Measurements from ENCODE around the gene FGD2. TPM values are rescaled to one million over a fixed set of nuclear protein-coding genes. Genes with fewer than 3 reads are reported as not detected.
"Not testable (repeated sequence)": the region's sequence is repeated elsewhere in the genome, so short reads cannot be mapped to it uniquely, and the experiment has no call there.

Gene FGD2
- total RNA-seq, 1 experiment from 2014 or later: 0.33 TPM

DNA sequence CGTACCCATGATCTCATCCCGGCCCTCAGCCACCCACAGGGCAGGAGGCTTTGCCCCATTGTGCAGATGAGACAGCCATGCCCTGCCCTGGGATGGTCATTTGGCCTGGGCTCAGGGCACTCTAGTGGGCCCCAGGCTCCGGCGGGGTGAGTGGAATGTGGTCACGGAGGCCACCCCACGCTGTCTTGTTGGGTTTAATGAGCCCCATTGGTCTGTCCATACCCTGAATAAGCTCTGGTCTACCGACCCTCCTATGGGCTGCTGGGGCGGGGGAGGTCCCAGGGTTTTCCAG lies 50.6 kb downstream of the FGD2 start:
- DNase-seq: no peak
- H3K9me3 ChIP-seq: no peaks in the 10 kb centered on the region
- H3K27me3 ChIP-seq: no peaks in the 10 kb centered on the region
- H3K4me3 ChIP-seq: no peak overlapping the region
- no peaks in the 10 kb centered on the region for H3K36me3 ChIP-seq

DNA sequence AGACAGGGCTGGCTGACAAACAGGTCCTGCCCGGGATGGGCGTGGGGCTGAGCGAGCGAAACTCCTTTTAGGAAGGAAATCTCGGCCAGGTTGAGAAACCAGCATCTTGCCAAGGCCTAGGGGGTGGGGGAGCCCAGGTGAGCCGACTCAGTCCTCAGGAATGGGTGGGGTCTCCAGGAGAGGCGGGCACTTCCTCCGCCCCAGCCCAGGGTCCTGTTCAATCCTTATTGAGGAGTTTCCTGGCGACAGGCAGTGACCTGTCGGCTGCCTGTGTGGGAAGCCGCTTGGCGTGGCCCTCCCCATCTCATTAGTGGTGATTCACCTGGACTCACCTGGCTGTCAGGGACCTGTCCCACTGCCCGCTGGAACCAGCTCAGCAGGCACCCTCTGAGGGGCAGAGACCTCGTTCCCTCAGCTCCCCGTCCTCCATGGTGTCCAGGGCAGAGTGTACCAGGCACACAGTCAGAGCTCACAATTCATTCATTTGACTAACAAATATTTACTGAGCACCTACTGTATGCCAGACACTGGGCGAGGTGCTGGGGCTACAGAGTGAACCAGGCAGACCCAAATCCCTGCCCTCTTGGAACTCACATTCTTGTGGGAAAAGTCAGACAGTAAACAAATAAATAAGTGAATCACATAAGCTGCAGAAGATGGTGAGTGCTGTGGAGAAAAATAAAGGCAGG lies 51.1 kb downstream of the FGD2 start:
- H3K4me3 ChIP-seq: no peak overlapping the region
- H3K27me3 ChIP-seq: no peaks in the 10 kb centered on the region
- peak; percentile 49 for DNase-seq

DNA sequence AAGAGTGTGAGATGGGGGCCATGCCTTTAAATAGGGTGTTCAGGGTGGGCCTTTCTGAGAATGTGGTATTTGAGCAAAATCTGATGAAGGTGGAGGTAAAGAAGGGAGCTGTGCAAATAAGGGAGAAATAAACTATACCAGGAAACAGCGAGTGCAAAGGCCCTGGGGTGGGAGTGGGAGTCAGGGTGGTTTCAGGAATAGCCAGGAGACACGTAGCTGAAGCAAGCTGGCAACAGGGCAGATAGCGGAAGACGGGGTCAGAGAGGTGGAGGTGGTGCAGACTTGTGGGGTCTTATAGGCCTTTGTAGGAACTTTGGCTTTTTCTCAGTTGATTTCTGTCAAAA lies 51.6 kb downstream of the FGD2 start:
- Histone ChIP-seq H3K4me3 (no peak overlapping the region), H3K27me3 (no peaks in the 10 kb centered on the region), H3K9me3 (no peaks in the 10 kb centered on the region), H3K36me3 (no peaks in the 10 kb centered on the region)
- DNase-seq: no peak

More for the DNA sequence above, 51.1 kb downstream of the FGD2 start:
- H3K9me3 ChIP-seq: no peaks in the 10 kb centered on the region
- H3K36me3 ChIP-seq: no peaks in the 10 kb centered on the region

DNA sequence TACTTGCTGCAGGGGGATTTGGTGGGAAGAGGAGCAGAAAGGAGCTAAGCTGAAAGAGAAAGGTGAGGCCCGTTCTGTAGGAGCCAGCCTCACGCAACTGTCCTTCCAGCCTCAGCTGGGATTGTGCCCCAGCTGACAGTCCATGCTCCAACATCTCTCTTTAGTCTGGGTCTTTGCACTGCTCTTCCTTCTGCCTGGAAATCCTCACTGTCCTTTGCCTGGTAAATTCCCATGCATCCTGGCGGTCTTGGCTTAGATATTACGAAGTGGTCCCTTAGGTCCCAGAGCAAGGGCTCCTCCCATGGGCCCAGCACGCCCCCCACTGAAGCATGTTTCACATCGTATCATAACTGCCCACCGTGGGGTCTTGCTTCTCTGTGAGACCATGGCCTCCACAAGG lies 52.2 kb downstream of the FGD2 start:
- no peaks in the 10 kb centered on the region for H3K9me3 ChIP-seq
- H3K27me3 ChIP-seq: no peaks in the 10 kb centered on the region
- no peaks in the 10 kb centered on the region for H3K36me3 ChIP-seq
- no peak for DNase-seq
- H3K4me3 ChIP-seq: no peak overlapping the region

DNA sequence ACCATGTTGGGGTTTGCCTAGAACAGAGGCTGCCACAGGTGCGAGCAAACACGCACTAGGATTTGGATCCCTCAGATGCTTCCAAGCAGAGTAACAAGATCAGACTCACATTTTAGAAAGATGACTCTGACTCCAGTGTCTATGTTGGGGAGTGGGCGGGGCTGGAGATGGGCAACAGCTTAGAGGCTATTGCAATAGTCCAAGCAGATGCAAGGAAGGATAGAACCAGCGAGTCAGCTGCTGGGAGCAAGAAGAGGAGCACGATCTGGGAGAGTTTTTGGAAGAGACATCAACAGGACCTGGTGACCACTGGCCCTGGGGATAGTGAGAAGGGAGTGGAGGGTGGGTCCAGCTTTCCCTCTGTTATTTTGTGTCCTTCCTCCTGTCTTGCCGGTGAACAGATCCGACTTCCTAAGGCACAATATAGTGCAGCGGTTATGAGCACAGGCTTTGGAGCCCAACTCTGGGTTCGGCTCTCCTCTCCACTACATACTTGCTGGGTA lies 52.7 kb downstream of the FGD2 start:
- peak; percentile 81 for DNase-seq
- Histone ChIP-seq H3K36me3 (no peaks in the 10 kb centered on the region), H3K4me3 (no peak overlapping the region), H3K9me3 (no peaks in the 10 kb centered on the region), H3K27me3 (no peaks in the 10 kb centered on the region)

DNA sequence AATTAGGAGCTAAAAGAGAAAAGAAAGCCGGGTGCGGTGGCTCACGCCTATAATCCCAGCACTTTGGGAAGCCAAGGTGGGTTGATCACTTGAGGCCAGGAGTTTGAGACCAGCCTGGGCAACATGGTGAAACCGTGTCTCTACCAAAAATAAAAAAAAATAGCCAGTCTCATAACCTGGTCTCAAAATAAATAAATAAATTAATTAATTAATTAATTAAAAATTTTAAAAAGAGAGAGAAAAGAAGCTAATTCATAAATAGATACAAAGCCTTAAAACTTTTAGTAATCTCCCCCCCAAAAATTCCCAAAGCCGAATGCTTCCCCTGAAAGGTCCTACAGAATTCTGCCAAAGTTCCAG lies 53.5 kb downstream of the FGD2 start:
- DNase-seq: not testable (repeated sequence)

DNA sequence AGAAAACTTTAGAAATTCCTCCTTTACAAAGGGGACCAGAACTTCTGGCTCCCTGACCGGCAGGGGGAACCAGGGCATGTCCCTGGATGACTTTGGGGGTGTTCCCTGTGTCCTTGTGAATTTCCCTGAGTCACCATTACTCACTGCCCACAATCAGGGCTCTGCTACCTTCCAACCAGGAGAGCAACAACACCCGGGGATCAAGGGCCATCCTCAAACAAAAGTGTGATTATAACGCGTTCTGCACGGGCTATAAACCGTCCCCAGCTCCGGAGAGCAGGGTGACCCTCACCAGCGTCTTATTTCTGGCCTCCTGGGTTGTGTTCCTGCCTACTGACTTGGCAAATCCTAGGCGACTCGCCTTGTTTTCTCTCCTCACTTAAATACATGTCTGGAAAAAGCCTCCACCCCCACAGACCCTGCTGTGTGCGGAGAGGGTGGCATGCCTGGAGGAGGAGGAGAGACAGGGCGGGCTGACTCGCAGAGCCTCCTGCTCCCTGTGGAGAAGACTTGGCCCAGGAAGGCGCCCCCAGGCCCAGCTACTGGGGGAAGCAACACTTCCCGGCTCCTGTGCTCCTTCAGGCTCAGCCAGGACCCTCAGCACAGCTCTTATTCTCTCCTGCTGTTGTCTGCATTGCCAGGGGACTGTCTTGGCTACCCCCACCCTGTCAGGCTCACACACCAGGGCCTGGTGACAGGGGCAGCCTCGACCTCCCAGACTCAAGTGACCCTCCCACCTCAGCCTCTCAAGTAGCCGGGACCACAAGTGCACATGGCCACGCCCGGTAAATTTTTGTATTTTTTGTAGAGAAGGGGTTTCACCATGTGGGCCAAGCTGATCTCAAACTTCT lies 54.1 kb downstream of the FGD2 start:
- Histone ChIP-seq H3K27me3 (no peaks in the 10 kb centered on the region), H3K9me3 (no peaks in the 10 kb centered on the region), H3K36me3 (no peaks in the 10 kb centered on the region), H3K4me3 (peak overlapping the region; percentile 15)
- peak; percentile 94 for DNase-seq

More for the DNA sequence above, 53.5 kb downstream of the FGD2 start:
- H3K36me3 ChIP-seq, H3K9me3 ChIP-seq, H3K4me3 ChIP-seq, H3K27me3 ChIP-seq: not testable (repeated sequence)

DNA sequence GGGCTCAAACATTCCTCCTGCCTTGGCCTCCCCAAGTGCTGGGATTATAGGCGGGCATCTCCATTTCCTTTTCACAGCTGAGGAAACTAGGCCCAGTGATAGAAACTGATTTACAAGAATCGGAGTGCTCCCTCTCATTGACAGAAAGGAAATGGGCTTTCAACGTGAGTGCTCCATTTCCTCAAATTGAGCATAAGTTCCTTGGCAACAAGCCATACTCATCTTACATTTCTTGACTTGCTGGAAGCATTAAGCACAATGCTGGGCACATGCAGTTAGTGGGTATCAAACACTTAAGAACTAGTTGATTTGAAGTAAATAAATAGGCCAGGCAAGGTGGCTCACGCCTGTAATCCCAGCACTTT lies 54.7 kb downstream of the FGD2 start:
- Histone ChIP-seq H3K4me3 (no peak overlapping the region), H3K9me3 (no peaks in the 10 kb centered on the region), H3K36me3 (no peaks in the 10 kb centered on the region), H3K27me3 (no peaks in the 10 kb centered on the region)
- DNase-seq: no peak

DNA sequence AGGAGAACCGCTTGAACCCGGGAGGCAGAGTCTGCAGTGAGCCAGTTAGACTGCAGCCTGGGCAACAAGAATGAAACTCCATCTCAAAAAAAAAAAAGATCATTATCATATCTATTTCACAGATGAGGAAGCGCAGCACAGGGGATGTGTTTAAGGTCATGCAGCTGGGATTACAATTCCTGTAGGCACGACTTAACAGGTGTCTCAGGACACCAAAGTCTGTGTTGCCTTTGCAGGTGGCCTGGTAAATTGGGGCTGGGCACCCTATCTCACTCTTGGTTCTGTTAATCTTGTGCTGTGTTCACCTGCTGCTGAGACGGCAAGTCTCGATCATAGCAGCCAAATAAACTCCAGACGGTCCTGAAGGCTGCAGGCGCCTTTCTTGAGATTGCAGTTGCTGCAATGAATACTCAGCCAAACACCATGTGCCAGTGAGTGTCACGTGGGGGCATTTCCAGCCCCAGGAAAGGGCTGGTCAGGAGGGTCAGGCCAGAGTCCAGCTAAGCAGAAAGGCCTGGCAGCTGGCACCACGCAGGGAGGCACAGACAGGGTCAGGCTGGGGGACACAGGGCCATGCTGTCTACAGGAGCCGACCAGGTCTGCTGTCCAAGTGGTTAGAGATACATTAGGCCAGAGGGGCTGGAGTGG lies 55.8 kb downstream of the FGD2 start:
- Histone ChIP-seq H3K27me3 (no peaks in the 10 kb centered on the region), H3K36me3 (no peaks in the 10 kb centered on the region), H3K9me3 (no peaks in the 10 kb centered on the region), H3K4me3 (no peak overlapping the region)
- DNase-seq: no peak

DNA sequence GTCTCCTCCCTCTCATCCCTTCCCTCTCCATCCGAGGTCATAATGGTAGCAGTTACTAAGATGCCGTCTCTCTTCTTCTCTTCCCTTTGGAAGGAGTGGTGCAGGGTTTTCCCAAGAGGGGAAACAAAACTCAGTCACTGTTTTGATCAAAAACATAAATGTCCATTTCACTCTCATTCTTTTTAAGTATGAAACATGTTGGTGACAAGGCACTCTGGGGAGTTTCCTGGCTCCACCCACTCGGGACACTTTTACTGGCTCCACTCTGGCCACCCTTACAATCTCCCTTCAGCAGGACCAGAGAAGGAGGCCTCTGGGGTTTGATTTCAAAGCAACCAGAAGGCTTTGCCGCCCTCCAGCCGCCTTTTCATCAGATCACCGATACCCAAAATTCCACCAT lies 57.0 kb downstream of the FGD2 start:
- no peaks in the 10 kb centered on the region for H3K27me3 ChIP-seq
- DNase-seq: no peak
- H3K9me3 ChIP-seq: no peaks in the 10 kb centered on the region
- no peaks in the 10 kb centered on the region for H3K36me3 ChIP-seq
- H3K4me3 ChIP-seq: no peak overlapping the region

DNA sequence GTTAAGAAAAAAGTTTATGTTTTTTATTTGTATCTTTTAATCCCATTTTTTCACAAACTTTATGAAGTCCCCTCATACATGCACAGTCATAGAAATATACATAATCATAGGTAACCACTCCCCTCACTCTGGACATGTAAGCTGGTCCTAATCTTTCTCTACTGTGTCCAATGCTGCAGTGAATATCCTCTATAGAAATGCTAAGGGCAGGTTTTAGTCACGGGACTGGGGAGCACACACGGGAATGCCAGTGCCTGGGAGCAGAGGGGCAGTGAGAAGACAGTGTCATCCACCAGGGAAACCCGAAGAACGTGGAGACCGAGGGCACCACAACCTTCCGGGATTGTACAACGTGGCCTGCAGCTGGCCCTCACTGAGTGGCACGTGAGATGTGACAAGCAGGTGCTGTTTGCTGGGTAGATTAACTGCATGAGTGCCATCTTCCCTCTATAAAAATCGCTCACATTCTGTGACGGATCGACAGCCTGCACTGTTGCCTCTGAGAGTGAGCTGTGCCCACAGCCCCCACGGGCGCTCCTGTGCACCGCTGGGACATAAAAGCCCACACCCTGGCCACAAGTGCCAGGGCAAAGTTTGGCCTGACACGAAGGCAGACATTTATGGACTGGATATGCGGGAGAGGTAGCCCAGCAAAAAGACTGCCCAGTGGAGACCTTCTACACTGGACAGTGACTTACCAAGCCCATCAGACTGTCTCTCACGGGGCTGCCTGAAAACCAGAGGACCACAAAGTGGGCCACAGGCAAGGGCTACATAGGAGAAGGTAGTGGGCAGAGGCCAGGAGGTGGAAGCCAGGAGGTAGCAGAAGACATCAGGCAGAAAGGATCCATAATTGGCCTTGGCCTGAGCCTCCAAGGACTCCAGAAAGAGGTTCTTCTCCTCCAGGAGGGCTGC lies 63.2 kb downstream of the FGD2 start:
- DNase-seq: no peak
- Histone ChIP-seq H3K9me3 (peaks cover 6% of the 10 kb centered on the region; the same call in 1 of the 2 replicates), H3K4me3 (no peak overlapping the region), H3K36me3 (no peaks in the 10 kb centered on the region), H3K27me3 (no peaks in the 10 kb centered on the region)

DNA sequence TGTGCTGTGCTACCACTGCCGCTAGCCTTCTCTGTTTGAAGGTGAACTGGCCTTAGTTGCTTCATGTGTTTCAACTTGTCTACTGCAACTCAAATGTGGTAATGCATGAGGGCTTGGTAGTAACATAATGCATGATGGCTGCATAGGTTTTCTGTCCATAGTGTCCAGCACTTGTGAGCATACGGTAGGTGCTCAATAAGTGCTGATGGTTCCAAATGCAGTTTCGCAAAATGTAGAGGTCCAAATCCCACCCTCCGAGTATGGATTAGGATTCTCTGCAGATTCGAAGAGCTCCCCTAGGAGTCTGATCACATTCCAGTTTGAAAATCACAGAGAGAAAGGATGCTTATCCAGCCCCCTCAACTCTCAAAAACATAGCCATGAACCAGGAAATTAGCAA lies 64.2 kb downstream of the FGD2 start:
- H3K27me3 ChIP-seq: no peaks in the 10 kb centered on the region
- no peak for DNase-seq
- H3K4me3 ChIP-seq: no peak overlapping the region
- no peaks in the 10 kb centered on the region for H3K36me3 ChIP-seq
- H3K9me3 ChIP-seq: peaks cover 6% of the 10 kb centered on the region

DNA sequence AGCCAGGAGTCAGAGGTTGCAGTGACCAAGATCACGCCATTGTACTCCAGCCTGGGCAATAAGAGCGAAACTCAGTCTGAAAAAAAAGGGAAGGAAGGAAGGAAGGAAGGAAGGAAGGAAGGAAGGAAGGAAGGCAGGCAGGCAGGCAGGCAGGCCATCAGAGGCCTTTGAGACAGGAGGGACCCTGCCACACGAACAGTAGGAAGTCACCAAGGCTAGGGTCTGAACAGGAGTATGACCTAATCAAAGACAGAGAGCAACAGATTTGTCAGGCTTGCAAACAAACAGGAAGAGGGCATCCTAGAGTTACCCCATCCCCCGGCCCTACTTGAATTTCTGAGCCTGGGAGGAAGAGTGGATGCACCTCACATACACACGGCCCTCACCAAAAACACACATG lies 67.1 kb downstream of the FGD2 start:
- Histone ChIP-seq H3K27me3 (no peaks in the 10 kb centered on the region), H3K36me3 (no peaks in the 10 kb centered on the region), H3K9me3 (peaks cover 6% of the 10 kb centered on the region), H3K4me3 (no peak overlapping the region)
- no peak for DNase-seq

DNA sequence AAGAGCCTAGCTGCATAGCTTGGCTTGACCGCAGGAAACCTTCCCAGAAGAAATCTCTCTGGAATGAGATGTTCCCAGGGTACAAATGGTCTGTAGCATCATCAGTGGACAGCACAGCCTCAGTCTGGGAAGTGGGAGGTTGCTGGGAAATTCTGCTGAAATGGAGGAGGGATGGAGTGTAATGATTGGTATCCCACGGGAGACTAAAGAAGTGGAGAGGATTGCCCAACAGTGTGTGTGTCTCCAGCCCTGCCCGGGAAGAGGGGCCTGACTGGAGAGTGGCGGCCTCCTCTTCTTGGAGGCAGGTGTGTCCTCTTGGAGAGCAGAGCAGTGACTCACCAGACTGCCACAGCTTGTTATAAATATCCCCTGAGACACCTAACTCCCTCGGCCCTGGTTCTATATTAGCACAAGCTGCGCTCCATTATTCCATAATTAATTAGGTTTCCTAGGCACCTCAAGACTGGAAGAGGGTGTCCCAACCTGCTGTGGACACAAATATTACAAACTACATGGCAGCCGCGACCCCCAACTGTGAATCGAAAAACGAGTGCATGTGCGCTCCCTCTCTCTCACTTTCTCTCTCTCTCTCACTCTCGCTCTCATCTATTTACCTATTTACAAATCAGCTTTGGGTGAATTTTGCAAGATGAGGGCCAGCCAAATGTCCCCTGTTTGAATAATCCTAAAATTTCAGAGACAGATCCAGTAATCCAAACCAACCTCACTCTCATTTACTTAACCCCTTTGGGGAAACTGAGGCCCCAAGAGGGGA lies 68.8 kb downstream of the FGD2 start:
- Histone ChIP-seq H3K27me3 (no peaks in the 10 kb centered on the region), H3K4me3 (no peak overlapping the region), H3K36me3 (no peaks in the 10 kb centered on the region), H3K9me3 (peaks cover 6% of the 10 kb centered on the region)
- DNase-seq: no peak

DNA sequence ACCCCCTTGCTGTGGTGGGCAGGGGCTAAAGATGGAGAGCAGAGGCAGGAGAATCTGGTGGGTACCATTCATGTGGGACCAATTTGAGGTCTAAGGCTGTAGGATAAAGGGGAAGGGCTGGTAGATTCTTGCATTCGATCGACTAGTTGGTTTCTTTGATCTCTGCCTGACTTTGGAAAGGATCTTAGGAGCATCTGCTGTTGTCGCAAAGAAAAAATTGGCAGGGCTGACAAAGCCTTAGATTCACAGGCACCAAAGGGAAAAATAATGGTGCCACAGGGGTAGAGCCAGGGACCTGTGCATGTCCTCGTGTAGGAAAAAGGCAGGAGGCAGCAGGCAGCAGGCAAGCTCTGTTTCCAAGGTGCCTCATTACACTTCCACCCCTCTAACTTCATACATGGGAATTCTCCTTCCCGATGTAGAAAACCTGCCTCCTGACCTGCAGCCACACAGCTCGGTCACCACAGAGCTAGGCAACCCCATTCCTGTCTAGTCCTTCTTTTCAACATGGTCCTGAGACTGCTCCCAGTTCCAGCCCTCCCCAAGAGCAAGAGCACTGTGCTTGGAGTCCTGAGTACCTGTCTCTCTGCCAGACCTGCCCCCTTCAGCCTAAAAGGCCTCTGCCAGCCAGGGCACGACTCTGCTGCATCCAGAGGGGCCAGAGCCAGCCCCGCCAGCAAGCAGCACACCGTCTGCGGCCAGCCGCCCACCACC lies 71.9 kb downstream of the FGD2 start:
- no peak for DNase-seq
- peaks cover 6% of the 10 kb centered on the region for H3K9me3 ChIP-seq
- H3K4me3 ChIP-seq: no peak overlapping the region
- no peaks in the 10 kb centered on the region for H3K36me3 ChIP-seq
- H3K27me3 ChIP-seq: no peaks in the 10 kb centered on the region

DNA sequence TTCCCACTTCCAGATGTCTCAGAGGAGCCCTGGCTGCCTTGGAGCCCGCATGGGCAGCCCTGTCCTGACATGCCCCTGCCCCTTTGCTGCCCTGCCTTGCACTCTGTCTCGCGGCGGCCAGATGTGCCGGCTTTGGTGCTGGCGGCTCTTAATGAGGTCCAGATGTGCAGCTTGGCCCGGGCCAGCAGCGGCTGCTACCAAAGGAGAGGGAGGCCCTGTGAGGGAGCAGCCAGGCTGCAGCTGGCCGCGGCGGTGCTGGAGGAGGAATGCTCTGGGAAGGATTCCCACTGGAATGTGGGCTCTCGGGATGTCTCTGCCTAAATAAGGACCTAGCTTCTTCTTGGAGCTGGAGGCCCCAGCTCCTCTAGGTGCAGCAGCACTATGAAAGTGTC lies 72.4 kb downstream of the FGD2 start:
- peak; percentile 98 for DNase-seq
- Histone ChIP-seq H3K27me3 (no peaks in the 10 kb centered on the region), H3K4me3 (no peak overlapping the region), H3K36me3 (no peaks in the 10 kb centered on the region), H3K9me3 (peaks cover 6% of the 10 kb centered on the region)
